Nephron (organoid): ENCODE measurements around the gene TMEM129.
"Not testable (repeated sequence)": the region's sequence is repeated elsewhere in the genome, so short reads cannot be mapped to it uniquely, and the experiment has no call there.

ENCODE experiments used
- H3K27ac Mint-ChIP-seq, 3 experiments: 2 replicates each; pipeline ENCODE4 v1.8.0; 2020; ENCODE audit warnings: mixed read lengths in 3 of 3, mild to moderate bottlenecking in 2 of 3, moderate library complexity in 1 of 3
- H3K27me3 Mint-ChIP-seq: 2 replicates; pipeline ENCODE4 v1.8.0; 2021; ENCODE audit warnings: low read depth, mild to moderate bottlenecking, moderate library complexity, mixed read lengths
- H3K36me3 Mint-ChIP-seq: 2 replicates; pipeline ENCODE4 v1.8.0; 2020; ENCODE audit warnings: low read depth, mixed read lengths
- H3K4me1 Mint-ChIP-seq: 2 replicates; pipeline ENCODE4 v1.8.0; 2020; ENCODE audit warnings: mixed read lengths
- H3K4me3 Mint-ChIP-seq, 3 experiments: 2 replicates each; pipeline ENCODE4 v1.8.0; 2020; ENCODE audit warnings: mild to moderate bottlenecking in 3 of 3, mixed read lengths in 3 of 3, moderate library complexity in 2 of 3
- H3K9me3 Mint-ChIP-seq: 2 replicates; pipeline ENCODE4 v1.8.0; 2020; ENCODE audit warnings: mixed read lengths
- CTCF ChIP-seq, 3 experiments: fragments of 200-600 bp; sonication (generic); IDR thresholded peaks; one replicate each; pipeline ENCODE4 v1.5.0; 2021; ENCODE audit warnings: antibody characterized with exemption in 3 of 3; ENCODE audit not compliant: unreplicated experiment in 3 of 3

Gene TMEM129

GRCh38 chr4:1675802-1676137 is 45.4 kb downstream of the TMEM129 start:
- H3K27me3 Mint-ChIP-seq = peaks cover 15% of the 10 kb centered on the region
- no peak overlapping the region for H3K27ac Mint-ChIP-seq
- H3K36me3 Mint-ChIP-seq = no peaks in the 10 kb centered on the region
- no peak overlapping the region for H3K4me3 Mint-ChIP-seq
- H3K9me3 Mint-ChIP-seq = no peaks in the 10 kb centered on the region
- no peak for TF ChIP-seq CTCF (IDR thresholded peaks at IDR 0.05; ENCODE audit: unreplicated experiment in 3 of 3)
- H3K4me1 Mint-ChIP-seq = no peaks in the 10 kb centered on the region

- Mint-ChIP-seq H3K9me3 (no peaks in the 10 kb centered on the region), H3K27me3 (peaks cover 15% of the 10 kb centered on the region), H3K36me3 (no peaks in the 10 kb centered on the region), H3K4me1 (no peaks in the 10 kb centered on the region), H3K4me3 (no peak overlapping the region), H3K27ac (no peak overlapping the region)
- no peak for TF ChIP-seq CTCF (IDR thresholded peaks at IDR 0.05; ENCODE audit: unreplicated experiment in 3 of 3)
Observed at GRCh38 chr4:1675136-1675801, 45.9 kb downstream of the TMEM129 start.

DNA sequence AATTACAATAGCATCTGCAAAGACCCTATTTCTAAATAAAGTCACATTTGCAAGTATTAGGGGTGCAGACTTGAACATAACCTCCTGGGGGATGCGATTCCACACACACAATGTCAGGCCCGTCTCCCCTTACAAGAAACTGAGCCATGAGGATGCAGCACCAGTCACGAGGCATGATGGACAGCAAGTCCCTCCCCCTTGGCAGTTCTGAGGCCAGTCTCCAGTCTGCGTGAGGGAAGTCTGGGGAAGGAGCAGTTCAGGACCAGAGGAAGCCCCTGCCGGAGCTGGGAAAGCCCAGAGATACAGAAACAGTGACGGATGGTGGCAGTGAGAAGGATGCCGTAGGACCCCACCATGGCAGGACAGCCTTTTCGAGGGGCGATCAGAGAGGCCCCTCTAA is 46.4 kb downstream of the TMEM129 start:
- H3K4me1 Mint-ChIP-seq = no peaks in the 10 kb centered on the region
- H3K36me3 Mint-ChIP-seq = no peaks in the 10 kb centered on the region
- H3K27ac Mint-ChIP-seq = no peak overlapping the region
- no peaks in the 10 kb centered on the region for H3K9me3 Mint-ChIP-seq
- no peak overlapping the region for H3K4me3 Mint-ChIP-seq
- peaks cover 15% of the 10 kb centered on the region for H3K27me3 Mint-ChIP-seq
- no peak for TF ChIP-seq CTCF (IDR thresholded peaks at IDR 0.05; ENCODE audit: unreplicated experiment in 3 of 3)

DNA sequence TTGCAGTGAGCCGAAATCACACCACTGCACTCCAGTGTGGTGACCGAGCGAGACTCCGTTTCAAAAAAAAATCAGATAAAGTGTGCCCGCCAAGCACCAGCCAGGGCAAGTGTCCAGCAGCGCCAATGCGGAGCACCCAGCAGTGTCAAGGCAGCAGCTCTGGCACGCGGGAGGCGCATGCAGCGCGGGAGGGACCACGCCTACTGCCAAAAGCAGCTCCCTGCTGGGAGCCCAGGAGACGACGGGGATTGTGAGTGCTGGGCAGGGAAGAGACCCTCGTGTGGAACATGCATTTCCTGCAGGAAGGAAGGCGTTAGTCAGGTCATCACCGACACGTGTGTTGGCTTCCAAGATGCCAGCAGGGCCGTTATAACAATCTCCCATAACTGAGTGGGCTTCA is 47.5 kb downstream of the TMEM129 start:
- Mint-ChIP-seq H3K4me3 (no peak overlapping the region), H3K9me3 (no peaks in the 10 kb centered on the region), H3K4me1 (no peaks in the 10 kb centered on the region), H3K27ac (no peak overlapping the region), H3K36me3 (no peaks in the 10 kb centered on the region), H3K27me3 (peaks cover 15% of the 10 kb centered on the region)
- TF ChIP-seq CTCF (IDR thresholded peaks at IDR 0.05; ENCODE audit: unreplicated experiment in 3 of 3) = no peak

GRCh38 chr4:1671011-1671410 is 50.1 kb downstream of the TMEM129 start:
- not testable (repeated sequence) for H3K4me3 Mint-ChIP-seq, H3K27ac Mint-ChIP-seq, H3K9me3 Mint-ChIP-seq, H3K4me1 Mint-ChIP-seq, H3K36me3 Mint-ChIP-seq
- peaks cover 13% of the 10 kb centered on the region for H3K27me3 Mint-ChIP-seq

DNA sequence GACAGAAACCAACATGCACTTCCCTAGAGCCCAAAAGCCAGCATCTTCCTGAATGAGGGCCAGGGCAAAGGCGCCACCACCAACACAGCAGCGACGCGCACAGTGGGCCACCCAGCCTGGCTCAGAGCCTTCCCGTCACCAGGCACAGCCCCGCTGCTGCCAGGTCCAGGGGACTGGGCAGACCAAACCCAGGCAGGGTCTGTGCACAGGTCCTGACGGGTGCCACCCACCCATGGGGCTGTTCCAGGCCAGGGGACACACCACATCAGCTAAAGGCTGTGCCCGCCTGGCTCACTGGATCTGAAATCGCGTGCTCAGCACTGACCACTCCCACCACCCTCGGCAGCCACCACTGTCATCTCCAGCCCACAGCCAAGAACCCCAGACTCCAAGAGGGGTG is 50.8 kb downstream of the TMEM129 start:
- Mint-ChIP-seq H3K4me1 (no peaks in the 10 kb centered on the region), H3K36me3 (no peaks in the 10 kb centered on the region), H3K4me3 (no peak overlapping the region), H3K27me3 (peaks cover 8% of the 10 kb centered on the region), H3K27ac (no peak overlapping the region), H3K9me3 (no peaks in the 10 kb centered on the region)
- no peak for TF ChIP-seq CTCF (IDR thresholded peaks at IDR 0.05; ENCODE audit: unreplicated experiment in 3 of 3)
